Activated naive CD8-positive, alpha-beta T cell treated with anti-CD3 and anti-CD28 coated beads, Interleukin-2, amount 50 U/mL, for 24 hours (primary cell): ENCODE results near the gene MARF1.
"Not testable (repeated sequence)": the region's sequence is repeated elsewhere in the genome, so short reads cannot be mapped to it uniquely, and the experiment has no call there.

Source experiments
- ATAC-seq: fragments of 150-1000 bp; cut with Tn5 transposase; one replicate; pipeline ENCODE4 v1.10.0; 2021
- DNase-seq: peaks from one replicate; pipeline ENCODE4 v3.0.0; 2021
- H3K27ac Mint-ChIP-seq: one replicate; pipeline ENCODE4 v1.8.0; 2021; ENCODE audit warnings: mild to moderate bottlenecking, mixed read lengths
- H3K27me3 Mint-ChIP-seq: one replicate; pipeline ENCODE4 v1.8.0; 2021; ENCODE audit warnings: mixed read lengths
- H3K36me3 Mint-ChIP-seq: one replicate; pipeline ENCODE4 v1.8.0; 2021; ENCODE audit warnings: low read depth, mixed read lengths
- H3K4me1 Mint-ChIP-seq: one replicate; pipeline ENCODE4 v1.8.0; 2021; ENCODE audit warnings: mixed read lengths
- H3K4me3 Mint-ChIP-seq: one replicate; pipeline ENCODE4 v1.8.0; 2021; ENCODE audit warnings: mild to moderate bottlenecking, moderate library complexity, mixed read lengths
- H3K9me3 Mint-ChIP-seq: one replicate; pipeline ENCODE4 v1.8.0; 2021; ENCODE audit warnings: mixed read lengths

Gene MARF1

DNA sequence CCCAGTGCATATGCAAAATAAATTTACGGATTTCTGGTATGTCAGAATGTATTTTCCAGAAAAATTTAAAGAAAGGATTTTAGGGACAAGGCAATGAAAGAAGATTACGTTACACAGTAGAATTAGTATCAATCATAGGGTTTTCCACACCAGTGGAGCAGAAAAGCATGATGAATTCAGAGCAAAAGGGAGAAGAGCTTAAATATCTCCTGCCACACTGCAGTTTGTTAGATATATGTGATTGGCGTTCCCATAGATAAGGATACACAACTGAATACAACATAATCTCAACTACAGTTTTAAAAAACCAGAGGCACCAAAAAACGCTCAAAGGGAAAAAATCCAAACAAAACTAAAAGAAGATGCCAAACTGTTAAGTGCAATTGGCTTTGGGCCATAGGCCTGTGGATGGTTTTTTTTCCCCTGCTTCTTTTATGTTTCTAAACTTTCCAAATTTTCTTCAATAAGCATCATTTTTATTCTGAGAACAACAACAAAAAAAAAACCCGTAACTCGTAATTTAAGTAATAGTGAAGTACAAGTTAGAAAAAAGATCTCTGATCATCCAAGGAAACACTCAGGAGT lies 22.3 kb downstream of the MARF1 start:
- no peaks in the 10 kb centered on the region for H3K9me3 Mint-ChIP-seq
- H3K4me3 Mint-ChIP-seq, result no peak overlapping the region
- H3K27me3 Mint-ChIP-seq, result no peaks in the 10 kb centered on the region
- H3K36me3 Mint-ChIP-seq, result peaks cover 54% of the 10 kb centered on the region
- no peak for ATAC-seq
- no peak for DNase-seq
- H3K27ac Mint-ChIP-seq, result no peak overlapping the region
- peaks cover 4% of the 10 kb centered on the region for H3K4me1 Mint-ChIP-seq

DNA sequence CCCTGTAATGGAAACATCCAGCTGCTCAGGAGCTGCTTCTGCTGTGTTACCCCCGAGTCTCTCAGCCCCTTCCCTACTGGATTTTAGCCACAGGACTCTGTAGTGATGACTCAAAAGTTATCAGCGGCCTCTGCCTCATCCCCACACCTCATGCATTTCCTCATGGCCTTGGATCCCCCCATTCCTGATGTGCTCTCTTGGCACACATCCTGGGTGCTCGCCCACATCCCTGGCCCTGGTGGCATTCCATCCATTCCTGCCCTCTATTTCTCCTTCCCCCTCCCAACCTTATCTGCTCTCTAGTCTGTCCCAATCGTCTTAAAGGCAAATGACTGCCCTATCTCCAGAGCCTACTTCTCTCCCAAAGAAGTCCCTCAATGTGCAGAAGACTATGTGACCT lies 24.6 kb downstream of the MARF1 start:
- Mint-ChIP-seq H3K27me3 (no peaks in the 10 kb centered on the region), H3K4me1 (peaks cover 1% of the 10 kb centered on the region), H3K27ac (peak overlapping the region; percentile 71), H3K9me3 (no peaks in the 10 kb centered on the region), H3K36me3 (peaks cover 41% of the 10 kb centered on the region), H3K4me3 (no peak overlapping the region)
- DNase-seq (no peak), ATAC-seq (no peak)

DNA sequence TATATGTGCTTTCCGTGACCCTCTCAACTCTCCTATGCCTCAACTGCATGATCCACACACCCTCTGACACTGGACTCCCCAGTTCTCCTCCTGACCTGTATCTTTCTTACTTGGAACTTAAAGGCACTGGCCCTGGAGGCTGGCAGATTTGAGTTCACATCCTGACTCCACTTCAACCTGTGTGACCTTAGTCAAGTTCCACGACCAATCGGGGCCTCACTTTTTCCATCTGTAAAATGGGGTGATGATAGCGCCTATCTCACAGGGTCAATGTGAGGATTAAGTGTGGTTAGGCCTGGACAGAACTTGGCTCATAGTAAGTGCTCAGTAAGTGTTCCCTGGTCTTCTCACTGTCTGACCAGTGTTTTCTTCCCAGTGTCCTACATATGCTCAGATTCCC lies 25.1 kb downstream of the MARF1 start:
- Mint-ChIP-seq H3K27me3 (no peaks in the 10 kb centered on the region), H3K27ac (peak overlapping the region; percentile 71), H3K36me3 (peaks cover 42% of the 10 kb centered on the region), H3K4me1 (peaks cover 1% of the 10 kb centered on the region), H3K9me3 (no peaks in the 10 kb centered on the region), H3K4me3 (no peak overlapping the region)
- ATAC-seq (no peak), DNase-seq (no peak)

DNA sequence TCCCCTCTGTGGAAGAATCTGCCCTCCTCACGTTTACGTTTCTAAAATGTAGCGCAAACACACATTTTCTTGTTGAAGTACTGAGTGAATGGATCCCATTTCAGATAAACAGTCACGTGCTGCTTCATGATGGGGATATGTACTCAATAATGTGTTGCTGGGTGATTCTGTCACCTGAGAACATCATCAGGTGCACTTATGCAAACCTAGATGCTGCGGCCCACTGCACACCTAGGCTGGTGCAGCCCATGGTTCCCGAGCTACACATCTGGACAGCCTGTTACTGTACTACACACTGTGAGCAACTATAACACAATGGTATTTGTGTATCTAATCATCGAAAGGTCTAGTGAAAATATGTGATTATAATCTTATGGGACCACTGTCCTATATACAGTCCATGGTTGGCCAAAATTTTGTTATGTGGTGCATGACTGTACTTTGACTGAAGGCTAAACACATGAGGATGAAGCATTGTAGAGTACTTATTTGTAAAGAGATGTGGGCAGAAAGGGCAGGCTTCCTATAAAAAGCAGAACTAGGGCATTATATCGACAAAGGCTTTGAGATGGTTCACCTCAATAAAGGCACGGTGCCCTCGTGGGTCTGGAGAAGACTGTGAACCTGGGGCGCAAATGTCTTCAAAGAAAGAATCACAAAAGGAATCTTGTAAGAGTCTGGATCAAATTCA lies 26.3 kb downstream of the MARF1 start:
- peaks cover 46% of the 10 kb centered on the region for H3K36me3 Mint-ChIP-seq
- no peak for ATAC-seq

DNA sequence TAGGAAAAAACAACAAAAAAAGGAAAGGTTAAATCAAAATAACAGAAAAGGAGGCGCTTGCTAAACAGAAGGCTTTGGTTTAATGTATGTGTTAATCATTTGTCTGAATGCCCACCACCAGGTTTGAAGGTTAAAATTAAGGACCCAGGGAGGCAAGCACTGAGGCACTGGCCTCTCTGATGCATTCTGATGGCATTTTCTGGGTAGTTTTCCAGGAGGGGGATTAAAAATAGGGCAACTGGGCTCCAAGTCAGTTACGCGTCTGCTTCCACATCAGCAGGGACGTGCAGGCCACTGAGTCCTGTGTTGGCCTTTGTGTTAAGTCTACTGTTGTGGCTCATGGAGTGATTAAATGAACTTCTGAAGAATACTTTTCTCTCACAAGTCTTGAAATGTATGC lies 26.9 kb downstream of the MARF1 start:
- Mint-ChIP-seq H3K36me3 (peaks cover 46% of the 10 kb centered on the region), H3K4me3 (no peak overlapping the region), H3K27ac (no peak overlapping the region), H3K9me3 (no peaks in the 10 kb centered on the region), H3K27me3 (no peaks in the 10 kb centered on the region), H3K4me1 (peaks cover 1% of the 10 kb centered on the region)
- no peak for ATAC-seq
- DNase-seq, result no peak

More for the DNA sequence above, 26.3 kb downstream of the MARF1 start:
- Mint-ChIP-seq H3K27me3 (no peaks in the 10 kb centered on the region), H3K4me3 (no peak overlapping the region), H3K27ac (no peak overlapping the region), H3K4me1 (peaks cover 1% of the 10 kb centered on the region), H3K9me3 (no peaks in the 10 kb centered on the region)
- no peak for DNase-seq

DNA sequence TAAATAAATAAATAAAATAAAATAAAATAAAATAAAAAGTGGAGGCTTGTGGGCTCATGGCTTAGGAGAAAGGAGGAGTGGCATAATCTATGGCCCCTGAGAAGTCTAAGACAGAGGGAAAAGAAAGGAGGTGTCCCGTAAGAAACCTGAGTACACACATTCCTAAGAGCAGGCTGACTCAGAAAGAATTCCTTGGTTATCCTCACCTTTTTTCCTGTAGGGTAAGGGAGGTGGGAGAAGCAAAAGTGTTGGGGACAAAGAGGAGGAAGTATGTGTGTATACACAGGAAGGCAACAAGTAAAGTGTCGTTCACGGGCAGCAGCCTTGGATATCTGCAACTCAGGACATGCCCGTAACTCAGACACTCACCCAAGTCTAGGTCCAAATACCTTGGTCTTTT lies 29.3 kb downstream of the MARF1 start:
- Mint-ChIP-seq H3K27me3 (no peaks in the 10 kb centered on the region), H3K4me3 (no peak overlapping the region), H3K27ac (no peak overlapping the region), H3K4me1 (peaks cover 8% of the 10 kb centered on the region), H3K9me3 (no peaks in the 10 kb centered on the region), H3K36me3 (peaks cover 58% of the 10 kb centered on the region)
- no peak for ATAC-seq
- no peak for DNase-seq

DNA sequence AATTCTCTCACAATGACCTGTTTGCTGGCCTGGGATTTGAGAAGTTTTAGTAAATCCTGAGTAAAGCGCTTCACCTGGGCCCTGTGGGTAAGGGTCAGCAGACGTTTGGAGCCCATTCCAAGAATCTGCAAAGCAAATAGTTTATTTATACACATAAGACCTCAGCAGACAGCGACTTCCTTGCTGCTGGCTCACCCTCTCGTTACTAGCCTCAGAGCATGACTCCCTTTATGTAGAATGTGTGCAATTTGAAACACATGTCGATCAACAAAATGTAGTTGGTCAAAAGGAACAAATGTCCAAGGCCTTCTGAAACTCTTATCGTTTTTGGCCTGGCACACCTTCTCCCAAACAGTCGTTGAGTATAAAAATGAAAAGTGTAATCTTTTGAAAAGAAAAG lies 31.3 kb downstream of the MARF1 start:
- no peak overlapping the region for H3K27ac Mint-ChIP-seq
- no peak overlapping the region for H3K4me3 Mint-ChIP-seq
- H3K9me3 Mint-ChIP-seq, result no peaks in the 10 kb centered on the region
- peaks cover 62% of the 10 kb centered on the region for H3K36me3 Mint-ChIP-seq
- DNase-seq (no peak), ATAC-seq (no peak)
- H3K27me3 Mint-ChIP-seq, result no peaks in the 10 kb centered on the region
- peaks cover 7% of the 10 kb centered on the region for H3K4me1 Mint-ChIP-seq

DNA sequence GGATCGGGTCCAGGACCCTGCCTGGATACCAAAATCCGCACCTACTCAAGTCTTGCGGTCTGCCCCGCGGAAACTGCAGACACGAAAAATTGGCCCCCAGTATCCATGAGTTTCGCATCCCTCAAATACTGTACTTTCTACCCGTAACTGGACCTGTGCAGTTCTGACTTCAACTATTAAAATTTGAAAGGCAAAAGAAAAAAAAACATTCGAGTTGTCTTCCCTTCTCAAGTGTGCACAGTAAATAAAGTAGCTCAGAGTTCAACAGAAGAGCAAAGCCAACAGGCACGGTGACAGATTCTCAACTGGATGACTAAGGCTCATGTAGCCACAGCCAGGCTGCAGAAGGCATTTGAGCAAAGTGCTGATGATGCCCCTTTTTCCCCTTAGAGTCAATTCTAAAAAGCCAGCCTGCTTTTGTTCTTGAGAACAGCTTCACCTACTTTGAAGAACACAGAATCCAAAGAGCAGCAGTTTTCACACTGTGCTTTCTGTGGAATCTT lies 32.5 kb downstream of the MARF1 start:
- Mint-ChIP-seq H3K27me3 (no peaks in the 10 kb centered on the region), H3K36me3 (peaks cover 61% of the 10 kb centered on the region), H3K4me3 (no peak overlapping the region), H3K9me3 (no peaks in the 10 kb centered on the region), H3K4me1 (peaks cover 10% of the 10 kb centered on the region), H3K27ac (peak overlapping the region; percentile 63)
- ATAC-seq (peak; percentile 85), DNase-seq (no peak)

DNA sequence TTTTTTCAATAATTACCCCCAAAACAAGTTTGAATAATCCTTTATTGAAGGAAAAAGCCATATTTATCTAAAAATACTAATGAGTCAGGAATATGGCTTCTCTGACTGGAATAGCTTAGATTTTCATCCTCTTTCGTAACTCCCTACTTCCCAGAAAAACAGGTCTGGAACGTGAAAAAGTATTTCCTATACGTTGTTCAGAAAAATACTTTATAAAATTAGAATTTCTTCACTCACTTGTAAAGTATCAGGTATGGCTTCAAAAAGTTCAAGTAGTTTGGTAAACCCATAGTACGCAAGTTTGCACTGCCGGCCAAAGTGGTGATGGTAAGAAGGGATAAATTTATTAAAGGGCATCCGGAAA lies 33.7 kb downstream of the MARF1 start:
- Mint-ChIP-seq H3K9me3 (no peaks in the 10 kb centered on the region), H3K27ac (no peak overlapping the region), H3K4me1 (peaks cover 10% of the 10 kb centered on the region), H3K36me3 (peaks cover 67% of the 10 kb centered on the region), H3K4me3 (no peak overlapping the region), H3K27me3 (no peaks in the 10 kb centered on the region)
- no peak for ATAC-seq
- DNase-seq, result no peak

DNA sequence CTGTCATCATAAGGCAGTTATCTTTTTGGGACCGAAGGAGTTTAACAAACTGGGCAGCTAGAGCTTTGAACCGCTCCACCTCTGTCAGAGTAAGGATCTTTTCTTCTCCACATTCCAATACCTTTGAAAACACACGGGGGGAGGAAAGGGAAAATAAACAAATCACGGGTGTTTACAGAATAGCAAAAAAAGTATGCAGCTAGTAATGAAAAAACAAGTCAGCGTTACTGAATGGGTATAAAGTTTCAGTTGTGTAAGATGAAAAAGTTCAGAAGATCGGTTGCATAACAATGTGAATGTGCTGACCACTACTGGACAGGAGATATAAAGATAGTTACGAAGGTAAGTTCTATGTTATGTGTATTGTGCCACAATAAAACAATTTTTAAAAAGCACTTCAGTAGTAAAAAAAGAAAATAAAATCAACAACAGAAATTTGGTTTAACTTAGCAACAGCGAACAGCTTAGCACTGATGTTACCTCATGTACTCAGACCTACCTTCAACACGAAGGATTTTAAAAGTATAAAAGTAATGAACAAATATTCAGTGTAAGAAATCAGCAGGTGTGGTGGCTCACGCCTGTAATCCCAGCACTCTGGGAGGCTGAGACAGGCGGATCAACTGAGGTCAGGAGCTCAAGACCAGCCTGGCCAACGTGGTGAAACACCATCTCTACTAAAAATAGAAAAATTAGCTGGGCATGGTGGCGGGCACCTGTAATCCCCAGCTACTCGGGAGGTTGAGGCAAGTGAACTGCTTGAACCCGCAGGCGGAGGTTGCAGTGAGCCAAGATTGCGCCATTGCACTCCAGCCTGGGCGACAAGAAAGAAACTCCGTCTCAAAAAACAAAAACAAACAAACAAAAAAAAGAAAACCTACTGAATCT lies 34.3 kb downstream of the MARF1 start:
- DNase-seq (no peak), ATAC-seq (no peak)
- Mint-ChIP-seq H3K36me3 (peaks cover 70% of the 10 kb centered on the region), H3K9me3 (no peaks in the 10 kb centered on the region), H3K4me1 (peaks cover 10% of the 10 kb centered on the region), H3K4me3 (no peak overlapping the region), H3K27ac (no peak overlapping the region), H3K27me3 (no peaks in the 10 kb centered on the region)

DNA sequence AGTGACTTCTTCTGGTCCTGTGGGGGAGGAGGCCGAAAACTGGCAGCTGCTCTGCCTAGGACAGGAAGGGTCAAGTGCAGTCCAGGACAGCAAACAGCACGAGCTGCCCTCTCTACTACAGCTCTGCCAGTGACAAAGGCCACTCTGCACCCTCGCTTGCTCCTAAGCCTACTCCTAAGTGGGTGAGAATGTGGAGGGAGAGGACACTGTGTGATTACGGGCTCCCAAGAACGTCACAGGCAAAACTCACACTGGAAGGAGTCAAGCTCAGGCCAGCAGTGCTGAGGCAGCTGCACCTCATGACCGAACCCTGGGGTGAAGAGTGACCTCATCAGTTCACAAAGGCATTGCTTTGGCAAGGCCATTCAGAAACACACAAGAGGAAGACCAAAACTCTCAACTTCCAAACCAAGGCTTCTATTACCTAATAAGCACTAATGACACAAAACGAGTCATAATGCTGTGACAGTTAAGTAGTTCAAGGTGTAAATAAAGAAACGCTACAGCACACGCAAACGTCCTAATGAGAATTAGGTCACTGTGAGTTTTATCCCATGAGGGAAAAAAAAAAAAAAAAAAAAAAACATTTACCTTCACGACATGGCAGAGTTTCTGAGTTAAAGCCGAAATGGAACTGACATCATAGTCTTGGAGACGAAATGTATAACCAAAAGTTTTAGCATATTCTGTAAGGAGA lies 35.1 kb downstream of the MARF1 start:
- no peaks in the 10 kb centered on the region for H3K9me3 Mint-ChIP-seq
- H3K27me3 Mint-ChIP-seq, result no peaks in the 10 kb centered on the region
- H3K36me3 Mint-ChIP-seq, result peaks cover 70% of the 10 kb centered on the region
- peaks cover 10% of the 10 kb centered on the region for H3K4me1 Mint-ChIP-seq
- ATAC-seq (no peak), DNase-seq (no peak)
- H3K27ac Mint-ChIP-seq, result peak overlapping the region; percentile 21
- H3K4me3 Mint-ChIP-seq, result no peak overlapping the region

DNA sequence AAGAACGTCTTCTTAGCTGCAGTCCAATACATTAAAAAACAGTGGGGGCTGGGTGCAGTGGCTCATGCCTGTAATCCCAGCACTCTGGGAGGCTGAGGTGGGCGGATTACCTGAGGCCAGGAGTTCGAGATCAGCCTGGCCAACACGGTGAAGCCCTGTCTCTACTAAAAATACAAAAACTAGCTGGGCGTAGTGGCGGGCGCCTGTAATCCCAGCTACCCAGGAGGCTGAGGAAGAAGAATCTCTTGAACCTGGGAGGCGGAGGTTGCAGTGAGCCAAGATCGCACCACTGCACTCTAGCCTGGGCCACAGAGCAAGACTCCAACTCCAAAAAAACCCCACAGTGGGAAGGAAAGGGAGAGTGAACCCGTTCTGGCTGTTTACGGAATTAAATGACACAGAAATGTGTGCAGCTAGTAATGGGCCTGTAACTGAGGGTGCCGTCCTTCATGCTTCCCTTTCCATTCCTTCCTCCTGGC lies 35.7 kb downstream of the MARF1 start:
- H3K9me3 Mint-ChIP-seq, H3K27me3 Mint-ChIP-seq, ATAC-seq, H3K4me3 Mint-ChIP-seq, DNase-seq: not testable (repeated sequence)
- Mint-ChIP-seq H3K27ac (peak overlapping the region; percentile 59), H3K4me1 (peaks cover 10% of the 10 kb centered on the region), H3K36me3 (peaks cover 69% of the 10 kb centered on the region)

DNA sequence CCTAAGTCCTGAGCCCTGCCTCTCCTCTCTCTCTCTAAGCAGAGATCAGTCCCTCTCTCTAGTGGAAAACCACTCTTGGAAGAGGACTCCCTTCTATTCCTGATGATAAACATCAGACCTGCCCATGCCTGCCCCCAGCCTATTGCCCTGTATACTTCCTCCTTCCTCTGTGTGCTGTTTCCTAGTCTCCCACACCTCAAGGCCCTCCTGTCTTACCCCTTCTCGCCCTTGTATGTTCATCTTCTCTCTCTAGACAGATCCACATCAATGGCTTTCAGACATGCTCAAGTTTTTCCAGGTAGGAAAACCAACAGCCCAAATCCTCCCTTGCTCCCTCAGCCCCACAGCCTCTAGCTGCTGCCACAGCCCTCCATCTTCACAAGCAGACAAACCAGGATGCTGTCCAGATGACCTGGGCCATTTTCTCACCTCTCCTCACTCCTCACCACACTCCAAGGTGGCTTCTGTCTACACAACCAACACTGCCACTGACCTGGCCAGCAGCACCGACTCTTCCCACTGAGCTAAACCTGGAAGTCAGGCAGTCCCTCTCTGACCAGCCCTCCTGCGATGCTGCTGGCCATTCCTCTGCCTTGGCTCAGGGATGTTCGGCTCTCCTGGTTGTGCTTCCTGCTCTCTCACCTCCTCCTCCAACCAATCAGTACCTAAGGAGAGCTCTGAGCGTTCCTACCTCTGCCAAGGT lies 36.3 kb downstream of the MARF1 start:
- H3K4me3 Mint-ChIP-seq, result no peak overlapping the region
- DNase-seq (no peak), ATAC-seq (no peak)
- H3K36me3 Mint-ChIP-seq, result peaks cover 71% of the 10 kb centered on the region
- H3K27me3 Mint-ChIP-seq, result no peaks in the 10 kb centered on the region
- H3K9me3 Mint-ChIP-seq, result no peaks in the 10 kb centered on the region
- H3K27ac Mint-ChIP-seq, result peak overlapping the region; percentile 59
- peaks cover 10% of the 10 kb centered on the region for H3K4me1 Mint-ChIP-seq
